GM18505 (cell line): ENCODE results near the gene TMEM121B.

Experiments
- ATAC-seq: cut with Tn5 transposase; IDR thresholded peaks from one replicate; pipeline ENCODE4 v1.9.1; 2021; ENCODE audit not compliant: unreplicated experiment
- POLR2A ChIP-seq: IDR thresholded peaks from 4 replicates; pipeline ENCODE4 v1.6.1; 2011; ENCODE audit warnings: borderline replicate concordance; ENCODE audit not compliant: insufficient read depth, insufficient read length; ENCODE audit errors: extremely low read depth

The TMEM121B gene

GRCh38 chr22:17131686-17132085 lies 10.5 kb upstream of the TMEM121B start:
- no peak for ATAC-seq
- TF ChIP-seq POLR2A = no peak

DNA sequence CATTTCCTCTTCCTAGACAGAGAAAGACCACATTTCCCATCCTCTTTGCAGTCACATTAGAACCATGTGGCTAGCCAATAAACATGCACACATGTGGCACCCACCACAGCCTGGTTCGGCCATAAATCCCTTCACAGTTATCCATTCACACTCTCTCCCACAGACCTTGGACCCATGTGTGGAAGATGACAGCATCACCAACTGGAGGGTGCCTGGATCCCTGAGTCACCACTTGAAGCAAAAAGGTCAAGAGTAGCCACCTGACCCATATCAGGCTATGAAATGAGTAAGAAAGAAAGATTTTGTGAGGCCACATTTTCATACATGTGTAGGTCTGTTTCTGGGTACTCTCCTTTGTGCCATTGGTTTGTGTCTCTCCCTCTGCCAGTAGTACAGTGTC lies 9.0 kb upstream of the TMEM121B start:
- ATAC-seq = no peak
- no peak for TF ChIP-seq POLR2A

DNA sequence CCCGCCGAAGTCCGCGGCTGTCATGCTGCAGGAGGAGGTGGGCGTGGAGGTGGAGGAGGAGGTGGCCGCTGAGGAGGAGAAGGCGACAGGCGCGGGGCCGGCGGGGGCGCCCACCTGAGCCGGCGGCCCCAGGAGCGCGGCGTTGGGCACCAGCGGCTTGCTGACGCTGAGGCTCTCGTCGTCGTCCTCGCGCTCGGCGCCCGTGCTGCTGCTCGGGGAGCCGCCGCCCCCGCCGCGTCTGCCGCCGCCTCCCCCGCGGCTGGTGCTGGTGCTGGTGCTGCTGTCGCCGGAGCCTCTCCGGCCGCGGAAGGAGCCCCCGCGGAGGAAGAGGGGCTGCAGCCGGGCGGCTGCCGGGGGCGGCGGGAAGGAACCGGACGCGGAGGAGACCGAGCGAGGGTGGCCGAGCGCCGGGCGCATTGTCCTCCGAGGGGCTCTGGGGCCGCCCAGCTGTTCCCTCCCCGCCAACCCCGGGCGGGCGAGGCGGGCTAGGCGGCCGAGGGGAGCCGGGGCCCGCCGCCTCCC lies 388 bp downstream of the TMEM121B start:
- no peak for ATAC-seq
- no peak for TF ChIP-seq POLR2A

- no peak for ATAC-seq
- no peak for TF ChIP-seq POLR2A
These were observed 879 bp downstream of the TMEM121B start for GRCh38 chr22:17120281-17120680.

GRCh38 chr22:17119481-17120202 lies 1.5 kb downstream of the TMEM121B start:
- TF ChIP-seq POLR2A = no peak
- ATAC-seq = no peak

DNA sequence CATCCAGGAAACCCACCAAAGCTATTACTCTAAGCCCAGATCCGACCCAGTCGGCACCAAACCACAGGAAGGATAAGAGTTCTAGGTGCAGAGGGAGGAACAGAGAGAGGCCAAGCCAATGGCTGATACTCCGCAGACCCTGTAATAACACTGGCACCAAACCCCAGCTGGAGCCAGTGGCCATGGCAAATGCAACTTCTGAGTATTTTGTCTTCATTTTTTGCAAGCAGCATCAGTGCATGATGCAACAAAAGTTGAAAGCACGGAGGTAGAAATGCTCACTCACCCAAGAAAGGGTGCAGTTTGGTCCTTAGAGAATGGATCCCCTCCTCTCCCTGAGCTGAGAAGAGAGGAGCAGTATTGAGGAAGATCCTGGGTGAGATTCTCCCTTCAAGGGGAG lies 2.8 kb downstream of the TMEM121B start:
- ATAC-seq = no peak

GRCh38 chr22:17117890-17118289 lies 3.3 kb downstream of the TMEM121B start:
- ATAC-seq = no peak
- no peak for TF ChIP-seq POLR2A

More for the DNA sequence above, 2.8 kb downstream of the TMEM121B start:
- no peak for TF ChIP-seq POLR2A

DNA sequence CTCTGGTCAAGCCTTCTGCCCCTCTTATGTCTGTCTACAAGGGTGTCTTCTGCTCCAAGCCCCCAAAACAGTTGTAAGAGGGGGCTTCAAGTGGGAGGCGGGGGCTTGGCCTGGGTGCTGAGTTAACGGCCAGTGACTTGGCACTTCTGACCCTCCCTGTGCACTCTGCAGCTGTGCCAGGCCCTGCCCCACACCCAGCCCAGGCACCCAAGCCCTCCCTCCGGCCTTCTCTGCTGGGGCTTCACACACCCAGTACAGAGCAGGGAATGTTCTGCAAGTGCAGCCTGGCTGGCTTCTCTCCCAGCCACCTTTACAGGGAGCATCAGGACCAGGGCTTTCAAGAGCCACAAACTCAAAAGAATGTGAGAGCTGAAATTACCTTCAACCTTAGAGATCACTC lies 3.8 kb downstream of the TMEM121B start:
- TF ChIP-seq POLR2A = no peak
- no peak for ATAC-seq

- no peak for ATAC-seq
- TF ChIP-seq POLR2A = no peak
These were observed 4.4 kb downstream of the TMEM121B start for GRCh38 chr22:17116572-17117330.

GRCh38 chr22:17115945-17116565 lies 5.1 kb downstream of the TMEM121B start:
- ATAC-seq = no peak
- TF ChIP-seq POLR2A = no peak

DNA sequence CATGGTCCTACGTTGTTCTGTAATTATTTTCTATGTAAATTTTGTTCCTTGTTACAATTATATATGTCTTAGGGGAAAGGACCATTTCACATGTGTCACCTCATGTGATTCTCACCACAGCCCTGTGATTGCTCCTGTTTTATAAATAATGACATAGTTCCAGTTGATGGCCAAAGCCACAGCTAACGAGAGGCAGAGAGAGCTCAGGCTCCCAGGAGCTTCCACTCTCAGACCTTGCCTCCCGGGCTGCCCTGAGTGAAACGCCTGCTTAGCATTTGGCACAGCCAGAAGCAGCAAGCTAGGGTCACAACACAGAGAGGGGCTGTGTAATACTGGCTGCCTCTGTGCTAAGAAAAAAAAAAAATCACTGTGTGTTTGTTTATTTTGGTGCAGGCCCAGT lies 5.9 kb downstream of the TMEM121B start:
- no peak for ATAC-seq
- no peak for TF ChIP-seq POLR2A

- no peak for ATAC-seq
- no peak for TF ChIP-seq POLR2A
These were observed 6.3 kb downstream of the TMEM121B start for GRCh38 chr22:17114898-17115235.

- no peak for ATAC-seq
- TF ChIP-seq POLR2A = no peak
These were observed 6.8 kb downstream of the TMEM121B start for GRCh38 chr22:17114173-17114897.
